Measurements from ENCODE around the gene RPL19.

GRCh38 chr17:39237586-39237985 is 37.5 kb downstream of the RPL19 start:
- TF ChIP-seq CTCF (IDR thresholded peaks at IDR 0.05) (no peak), POLR2A (IDR thresholded peaks at IDR 0.05) (no peak), POLR2AphosphoS5 (IDR thresholded peaks at IDR 0.05) (no peak), EP300 (IDR thresholded peaks at IDR 0.05) (no peak)
